HepG2 (cell line): ENCODE measurements around the gene TNFSF12.

Source experiments
- CEBPB ChIP-seq: IDR thresholded peaks from 2 replicates; pipeline ENCODE4 v1.6.1; 2011; ENCODE audit warnings: low read depth, low read length, improper control_type of control experiment, borderline replicate concordance
- MAZ ChIP-seq, 2 experiments: sonication (generic) in 1 of 2; formaldehyde crosslinking in 1 of 2; IDR thresholded peaks; 2 replicates each; pipeline versions ENCODE4 v1.5.0 to v1.6.1; 2012 to 2020; ENCODE audit warnings: low read depth in 2 of 2, mild to moderate bottlenecking in 2 of 2, borderline replicate concordance in 1 of 2, improper control_type of control experiment in 1 of 2, low read length in 1 of 2, missing genetic modification reagents in 1 of 2, moderate library complexity in 1 of 2
- ZFP41 ChIP-seq: sonication (generic); formaldehyde crosslinking; IDR thresholded peaks from 2 replicates; pipeline ENCODE4 v1.4.0; 2020; ENCODE audit warnings: mild to moderate bottlenecking, missing genetic modification reagents, borderline replicate concordance
- TF ChIP-seq, protein P1 (sequence below): sonication (generic); formaldehyde crosslinking; IDR thresholded peaks from 2 replicates; pipeline ENCODE4 v1.8.1; 2023; ENCODE audit warnings: mild to moderate bottlenecking, inconsistent platforms, moderate library complexity, missing genetic modification reagents, borderline replicate concordance
- TF ChIP-seq, protein P2 (sequence below): sonication (generic); formaldehyde crosslinking; IDR thresholded peaks from 2 replicates; pipeline ENCODE4 v1.4.0; 2020; ENCODE audit warnings: mild to moderate bottlenecking, missing genetic modification reagents, borderline replicate concordance

DNA sequence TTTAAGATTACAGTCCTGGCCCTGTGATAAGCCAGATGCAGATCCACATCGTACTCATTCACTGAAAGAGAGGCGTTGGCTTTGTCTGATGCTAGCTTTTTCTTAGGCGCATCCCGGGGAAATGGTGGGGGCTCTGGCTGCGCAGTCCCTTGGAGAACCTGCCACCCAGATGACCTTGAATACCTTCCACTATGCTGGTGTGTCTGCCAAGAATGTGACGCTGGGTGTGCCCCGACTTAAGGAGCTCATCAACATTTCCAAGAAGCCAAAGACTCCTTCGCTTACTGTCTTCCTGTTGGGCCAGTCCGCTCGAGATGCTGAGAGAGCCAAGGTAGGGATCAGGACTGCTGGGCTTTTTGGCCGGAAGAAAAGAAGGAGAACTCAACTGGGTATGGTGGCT is 40.7 kb upstream of the TNFSF12 start:
- TF ChIP-seq CEBPB = no peak
- TF ChIP-seq, protein P1, sequence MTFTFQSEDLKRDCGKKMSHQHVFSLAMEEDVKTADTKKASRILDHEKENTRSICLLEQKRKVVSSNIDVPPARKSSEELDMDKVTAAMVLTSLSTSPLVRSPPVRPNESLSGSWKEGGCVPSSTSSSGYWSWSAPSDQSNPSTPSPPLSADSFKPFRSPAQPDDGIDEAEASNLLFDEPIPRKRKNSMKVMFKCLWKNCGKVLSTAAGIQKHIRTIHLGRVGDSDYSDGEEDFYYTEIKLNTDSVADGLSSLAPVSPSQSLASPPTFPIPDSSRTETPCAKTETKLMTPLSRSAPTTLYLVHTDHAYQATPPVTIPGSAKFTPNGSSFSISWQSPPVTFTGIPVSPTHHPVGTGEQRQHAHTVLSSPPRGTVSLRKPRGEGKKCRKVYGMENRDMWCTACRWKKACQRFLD (CRISPR knock-in tag) = no peak
- no peak for TF ChIP-seq ZFP41 (CRISPR knock-in tag)
- TF ChIP-seq, protein P2, sequence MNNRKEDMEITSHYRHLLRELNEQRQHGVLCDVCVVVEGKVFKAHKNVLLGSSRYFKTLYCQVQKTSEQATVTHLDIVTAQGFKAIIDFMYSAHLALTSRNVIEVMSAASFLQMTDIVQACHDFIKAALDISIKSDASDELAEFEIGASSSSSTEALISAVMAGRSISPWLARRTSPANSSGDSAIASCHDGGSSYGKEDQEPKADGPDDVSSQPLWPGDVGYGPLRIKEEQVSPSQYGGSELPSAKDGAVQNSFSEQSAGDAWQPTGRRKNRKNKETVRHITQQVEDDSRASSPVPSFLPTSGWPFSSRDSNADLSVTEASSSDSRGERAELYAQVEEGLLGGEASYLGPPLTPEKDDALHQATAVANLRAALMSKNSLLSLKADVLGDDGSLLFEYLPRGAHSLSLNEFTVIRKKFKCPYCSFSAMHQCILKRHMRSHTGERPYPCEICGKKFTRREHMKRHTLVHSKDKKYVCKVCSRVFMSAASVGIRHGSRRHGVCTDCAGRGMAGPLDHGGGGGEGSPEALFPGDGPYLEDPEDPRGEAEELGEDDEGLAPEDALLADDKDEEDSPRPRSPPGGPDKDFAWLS (CRISPR knock-in tag) = no peak
- no peak for TF ChIP-seq MAZ (IDR thresholded peaks at IDR 0.05; ENCODE audit: borderline replicate concordance, low read depth, low read length)
- no peak for TF ChIP-seq MAZ (CRISPR knock-in tag; IDR thresholded peaks at IDR 0.05; ENCODE audit: low read depth)
